ENCODE data around the gene QRICH2. TPM values are rescaled to one million over a fixed set of nuclear protein-coding genes. Genes with fewer than 3 reads are reported as not detected.

The QRICH2 gene
- total RNA-seq, 1 donor from 2014 or later, result 15.0 TPM

GRCh38 chr17:76252040-76252954 is 55.8 kb downstream of the QRICH2 start:
- H3K4me3 Mint-ChIP-seq (ENCODE audit: unreplicated experiment), result peak overlapping the region; percentile 26
- peaks cover 24% of the 10 kb centered on the region for H3K4me1 Mint-ChIP-seq (ENCODE audit: unreplicated experiment)
- H3K36me3 Mint-ChIP-seq (ENCODE audit: low read depth, unreplicated experiment), result no peaks in the 10 kb centered on the region
- no peaks in the 10 kb centered on the region for H3K9me3 Mint-ChIP-seq (ENCODE audit: unreplicated experiment)
- no peak for TF ChIP-seq CTCF (IDR thresholded peaks at IDR 0.05; ENCODE audit: unreplicated experiment)
- peaks cover 4% of the 10 kb centered on the region for H3K27me3 Mint-ChIP-seq (ENCODE audit: unreplicated experiment)
- no peak for DNase-seq (ENCODE audit: low spot score)
- H3K27ac Mint-ChIP-seq (ENCODE audit: unreplicated experiment), result peak overlapping the region; percentile 75

DNA sequence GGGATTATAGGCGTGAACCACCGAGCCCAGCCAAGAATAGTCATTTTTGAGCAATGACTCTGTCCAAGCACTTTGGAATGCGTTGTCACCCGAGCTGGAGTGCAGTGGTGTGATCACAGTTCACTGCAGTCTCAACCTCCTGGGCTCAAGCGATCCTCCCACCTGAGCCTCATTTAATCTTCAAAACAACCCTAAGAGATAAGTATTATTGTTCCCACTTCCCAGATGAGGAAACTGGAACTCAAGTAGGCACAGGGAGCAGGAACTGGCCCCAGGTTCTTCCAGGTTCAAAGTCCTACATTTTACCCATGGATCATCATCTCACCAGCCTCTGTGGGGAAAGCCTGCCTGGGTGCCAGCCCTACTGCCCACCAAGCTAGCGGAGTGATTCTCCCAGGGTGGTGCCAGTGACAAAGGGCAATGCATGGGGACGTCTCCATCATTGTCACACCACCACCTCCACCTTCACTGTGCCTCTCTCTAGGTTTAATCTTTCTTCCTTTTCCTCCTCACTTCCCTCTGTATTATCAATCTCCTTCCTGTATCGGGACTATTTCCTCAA is 56.5 kb downstream of the QRICH2 start:
- Mint-ChIP-seq H3K27ac (ENCODE audit: unreplicated experiment) (no peak overlapping the region), H3K4me3 (ENCODE audit: unreplicated experiment) (peak overlapping the region; percentile 26), H3K27me3 (ENCODE audit: unreplicated experiment) (peaks cover 4% of the 10 kb centered on the region), H3K4me1 (ENCODE audit: unreplicated experiment) (peaks cover 24% of the 10 kb centered on the region), H3K36me3 (ENCODE audit: low read depth, unreplicated experiment) (no peaks in the 10 kb centered on the region), H3K9me3 (ENCODE audit: unreplicated experiment) (no peaks in the 10 kb centered on the region)
- no peak for TF ChIP-seq CTCF (IDR thresholded peaks at IDR 0.05; ENCODE audit: unreplicated experiment)
- no peak for DNase-seq (ENCODE audit: low spot score)

GRCh38 chr17:76250141-76250540 is 57.9 kb downstream of the QRICH2 start:
- DNase-seq (ENCODE audit: low spot score), result no peak
- H3K27ac Mint-ChIP-seq (ENCODE audit: unreplicated experiment), result no peak overlapping the region
- TF ChIP-seq CTCF (IDR thresholded peaks at IDR 0.05; ENCODE audit: unreplicated experiment), result no peak
- H3K27me3 Mint-ChIP-seq (ENCODE audit: unreplicated experiment), result peaks cover 4% of the 10 kb centered on the region
- no peaks in the 10 kb centered on the region for H3K9me3 Mint-ChIP-seq (ENCODE audit: unreplicated experiment)
- no peak overlapping the region for H3K4me3 Mint-ChIP-seq (ENCODE audit: unreplicated experiment)
- peaks cover 20% of the 10 kb centered on the region for H3K4me1 Mint-ChIP-seq (ENCODE audit: unreplicated experiment)
- no peaks in the 10 kb centered on the region for H3K36me3 Mint-ChIP-seq (ENCODE audit: low read depth, unreplicated experiment)

- DNase-seq (ENCODE audit: low spot score), result no peak
- peaks cover 4% of the 10 kb centered on the region for H3K27me3 Mint-ChIP-seq (ENCODE audit: unreplicated experiment)
- peaks cover 19% of the 10 kb centered on the region for H3K4me1 Mint-ChIP-seq (ENCODE audit: unreplicated experiment)
- H3K9me3 Mint-ChIP-seq (ENCODE audit: unreplicated experiment), result no peaks in the 10 kb centered on the region
- no peak overlapping the region for H3K4me3 Mint-ChIP-seq (ENCODE audit: unreplicated experiment)
- H3K27ac Mint-ChIP-seq (ENCODE audit: unreplicated experiment), result no peak overlapping the region
- no peak for TF ChIP-seq CTCF (IDR thresholded peaks at IDR 0.05; ENCODE audit: unreplicated experiment)
- no peaks in the 10 kb centered on the region for H3K36me3 Mint-ChIP-seq (ENCODE audit: low read depth, unreplicated experiment)
Observed at GRCh38 chr17:76248013-76248782, 59.9 kb downstream of the QRICH2 start.
